Common myeloid progenitor, CD34-positive (primary cell): ENCODE data around the gene CISD2.
"Not testable (repeated sequence)": the region's sequence is repeated elsewhere in the genome, so short reads cannot be mapped to it uniquely, and the experiment has no call there.

Experiments used
- CTCF ChIA-PET: fragments of 350-600 bp; sonication (Branson Sonifier 250); formaldehyde crosslinking; loops from one replicate; lab custom pipeline; 2021; ENCODE audit warnings: antibody characterized with exemption; lab: Charles Lee
- POLR2A ChIA-PET: fragments of 350-600 bp; sonication (Branson Sonifier 250); formaldehyde crosslinking; loops from one replicate; lab custom pipeline; 2021; ENCODE audit warnings: antibody characterized with exemption; lab: Charles Lee
- DNase-seq, 3 donors: peaks; one replicate each; pipeline versions ENCODE4 v3.0.0 to v3.0.0-alpha.2; 2013
- H3K27ac ChIP-seq, 2 experiments: 1 replicate in 1 of 2; 2 replicates in 1 of 2; pipeline ENCODE4 v1.7.0; 2013; ENCODE audit warnings: inconsistent platforms in 2 of 2, low read length in 2 of 2, mild to moderate bottlenecking in 2 of 2, low read depth in 1 of 2, moderate library complexity in 1 of 2; ENCODE audit not compliant: severe bottlenecking in 2 of 2, insufficient read depth in 1 of 2, poor library complexity in 1 of 2
- H3K27me3 ChIP-seq, 5 experiments: replicated peaks in 2 of 5; 1 replicate in 3 of 5; 2 replicates in 2 of 5; pipeline versions ENCODE4 v1.6.1 to v1.7.0; 2013; ENCODE audit warnings: low read length in 4 of 5, mild to moderate bottlenecking in 2 of 5, moderate library complexity in 2 of 5, inconsistent platforms in 1 of 5; ENCODE audit not compliant: insufficient read depth in 5 of 5, control insufficient read depth in 4 of 5
- H3K36me3 ChIP-seq, 4 experiments: 1 replicate in 2 of 4; 2 replicates in 2 of 4; pipeline versions ENCODE4 v1.6.1 to v1.7.0; 2013; ENCODE audit warnings: low read length in 3 of 4, control low read depth in 1 of 4, mild to moderate bottlenecking in 1 of 4; ENCODE audit not compliant: control insufficient read depth in 4 of 4, insufficient read depth in 4 of 4
- H3K4me1 ChIP-seq, 4 experiments: 1 replicate in 3 of 4; 2 replicates in 1 of 4; pipeline versions ENCODE4 v1.6.1 to v1.7.1; 2013; ENCODE audit warnings: low read length in 3 of 4, mild to moderate bottlenecking in 3 of 4, control low read depth in 1 of 4, inconsistent platforms in 1 of 4, moderate library complexity in 1 of 4; ENCODE audit not compliant: control insufficient read depth in 4 of 4, insufficient read depth in 4 of 4; ENCODE audit errors: control extremely low read depth in 1 of 4
- H3K4me3 ChIP-seq, 7 experiments: 1 replicate in 4 of 7; 2 replicates in 3 of 7; pipeline versions ENCODE4 v1.5.1 to v1.7.0; 2013; ENCODE audit warnings: mild to moderate bottlenecking in 7 of 7, low read length in 6 of 7, moderate library complexity in 6 of 7, inconsistent platforms in 2 of 7, low read depth in 2 of 7, control low read depth in 1 of 7; ENCODE audit not compliant: insufficient read depth in 4 of 7, control insufficient read depth in 1 of 7; ENCODE audit errors: extremely low read depth in 1 of 7
- H3K9me3 ChIP-seq, 5 experiments: 1 replicate in 4 of 5; 2 replicates in 1 of 5; pipeline versions ENCODE4 v1.6.1 to v1.7.1; 2013; ENCODE audit warnings: low read length in 4 of 5, mild to moderate bottlenecking in 2 of 5, inconsistent platforms in 1 of 5, low read depth in 1 of 5, moderate library complexity in 1 of 5; ENCODE audit not compliant: control insufficient read depth in 4 of 5, insufficient read depth in 2 of 5; ENCODE audit errors: control extremely low read depth in 1 of 5
- WGBS: methylation state at CpG from one replicate; pipeline ENCODE4 v1.1.5; 2013; ENCODE audit not compliant: insufficient coverage; 5-methylcytosine and 5-hydroxymethylcytosine counted together

Gene CISD2

GRCh38 chr4:102896547-102896946, 27.8 kb downstream of the CISD2 start:
- H3K4me1 ChIP-seq, DNase-seq: not testable (repeated sequence)

GRCh38 chr4:102897610-102898009, 28.8 kb downstream of the CISD2 start:
- POLR2A ChIA-PET, H3K27me3 ChIP-seq, H3K27ac ChIP-seq, CTCF ChIA-PET, H3K4me3 ChIP-seq, H3K9me3 ChIP-seq, H3K36me3 ChIP-seq, H3K4me1 ChIP-seq, DNase-seq: not testable (repeated sequence)
- 100% methylated on average over 1 of the region's 3 CpGs for WGBS

More at GRCh38 chr4:102896547-102896946, 27.8 kb downstream of the CISD2 start:
- H3K9me3 ChIP-seq, H3K27me3 ChIP-seq, CTCF ChIA-PET, H3K36me3 ChIP-seq, POLR2A ChIA-PET, H3K27ac ChIP-seq, H3K4me3 ChIP-seq: not testable (repeated sequence)
- WGBS, result 96% methylated on average over 5 of the region's 5 CpGs

GRCh38 chr4:102901804-102902203, 33.0 kb downstream of the CISD2 start:
- no peaks in the 10 kb centered on the region for H3K9me3 ChIP-seq

GRCh38 chr4:102918859-102919258, 50.1 kb downstream of the CISD2 start:
- CTCF ChIA-PET, result no interaction called here
- no peak for DNase-seq
- no peak overlapping the region for H3K4me3 ChIP-seq
- 100% methylated on average over 3 of the region's 3 CpGs for WGBS
- POLR2A ChIA-PET, result no interaction called here
- H3K9me3 ChIP-seq, result peaks cover 0 to 23% (median 0%) of the 10 kb centered on the region in 5 experiments
- H3K27ac ChIP-seq, result no peak overlapping the region
- no peaks in the 10 kb centered on the region for H3K4me1 ChIP-seq
- H3K27me3 ChIP-seq, result no peaks in the 10 kb centered on the region
- no peaks in the 10 kb centered on the region for H3K36me3 ChIP-seq

More at GRCh38 chr4:102901804-102902203, 33.0 kb downstream of the CISD2 start:
- ChIA-PET CTCF (no interaction called here), POLR2A (no interaction called here)
- H3K4me1 ChIP-seq, result no peaks in the 10 kb centered on the region
- WGBS, result no CpG with 5 or more reads among the region's 2 CpGs
- H3K4me3 ChIP-seq, result no peak overlapping the region
- no peak for DNase-seq
- no peaks in the 10 kb centered on the region for H3K27me3 ChIP-seq
- H3K36me3 ChIP-seq, result no peaks in the 10 kb centered on the region
- no peak overlapping the region for H3K27ac ChIP-seq

GRCh38 chr4:102919697-102920096, 50.9 kb downstream of the CISD2 start:
- H3K27me3 ChIP-seq, H3K27ac ChIP-seq, H3K4me1 ChIP-seq, CTCF ChIA-PET, H3K36me3 ChIP-seq, H3K4me3 ChIP-seq, DNase-seq, POLR2A ChIA-PET: not testable (repeated sequence)
- H3K9me3 ChIP-seq, result peaks cover 0 to 15% (median 0%) of the 10 kb centered on the region in 5 experiments
- 96% methylated on average over 8 of the region's 8 CpGs for WGBS

- Histone ChIP-seq H3K9me3 (no peaks in the 10 kb centered on the region), H3K4me1 (no peaks in the 10 kb centered on the region), H3K4me3 (no peak overlapping the region), H3K27ac (no peak overlapping the region), H3K36me3 (no peaks in the 10 kb centered on the region), H3K27me3 (no peaks in the 10 kb centered on the region)
- CTCF ChIA-PET, result no interaction called here
- DNase-seq, result no peak
- POLR2A ChIA-PET, result no interaction called here
- 100% methylated on average over 2 of the region's 2 CpGs for WGBS
These were observed 66.9 kb downstream of the CISD2 start for GRCh38 chr4:102935716-102936115.

GRCh38 chr4:102938063-102938462, 69.3 kb downstream of the CISD2 start:
- H3K4me3 ChIP-seq, H3K36me3 ChIP-seq, DNase-seq, CTCF ChIA-PET, H3K9me3 ChIP-seq, H3K4me1 ChIP-seq, POLR2A ChIA-PET, H3K27me3 ChIP-seq, H3K27ac ChIP-seq: not testable (repeated sequence)
- WGBS, result no CpG with 5 or more reads among the region's 2 CpGs
